HEK293T (cell line): ENCODE data around the gene FAM199X.

ENCODE experiments used
- CTBP1 ChIP-seq: fragments of 450-650 bp; IDR thresholded peaks from 2 replicates; pipeline ENCODE4 v1.6.1; 2016; ENCODE audit warnings: borderline replicate concordance
- FOXA1 ChIP-seq: fragments of 450-650 bp; IDR thresholded peaks from 2 replicates; pipeline ENCODE4 v1.6.1; 2016; ENCODE audit warnings: mild to moderate bottlenecking
- FOXM1 ChIP-seq: fragments of 450-650 bp; IDR thresholded peaks from 2 replicates; pipeline ENCODE4 v1.6.1; 2017; ENCODE audit warnings: mild to moderate bottlenecking, borderline replicate concordance
- HDGF ChIP-seq: fragments of 450-650 bp; IDR thresholded peaks from 2 replicates; pipeline ENCODE4 v1.6.1; 2017; ENCODE audit warnings: antibody characterized with exemption, borderline replicate concordance
- NFRKB ChIP-seq: fragments of 450-650 bp; IDR thresholded peaks from 2 replicates; pipeline ENCODE4 v1.6.1; 2016; ENCODE audit warnings: mild to moderate bottlenecking, moderate library complexity
- SP1 ChIP-seq: fragments of 450-650 bp; IDR thresholded peaks from 2 replicates; pipeline ENCODE4 v1.6.1; 2017
- SUZ12 ChIP-seq: fragments of 450-650 bp; IDR thresholded peaks from 2 replicates; pipeline ENCODE4 v1.6.1; 2016; ENCODE audit warnings: mild to moderate bottlenecking
- TARDBP ChIP-seq: fragments of 450-650 bp; IDR thresholded peaks from 2 replicates; pipeline ENCODE4 v1.6.1; 2016

DNA sequence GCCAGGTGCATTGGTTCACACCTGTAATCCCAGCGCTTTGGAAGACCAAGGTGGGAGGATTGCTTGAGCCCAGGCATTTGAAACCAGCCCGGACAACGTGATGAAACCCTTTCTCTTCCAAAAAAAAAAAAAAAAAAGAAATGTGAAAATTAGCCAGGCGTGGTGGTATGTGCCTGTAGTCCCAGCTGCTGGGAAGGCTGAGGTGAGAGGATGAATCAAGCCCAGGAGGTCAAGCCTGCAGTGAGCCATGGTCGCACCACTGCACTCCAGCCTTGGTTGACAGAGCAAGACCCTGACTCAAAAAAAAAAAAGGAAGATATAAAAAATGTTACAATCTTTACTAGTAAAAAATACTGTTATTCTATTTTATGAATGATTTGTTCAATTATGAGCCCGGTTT lies 5.9 kb downstream of the FAM199X start:
- TF ChIP-seq FOXM1 (no peak), SUZ12 (no peak), NFRKB (no peak), TARDBP (no peak), FOXA1 (no peak), HDGF (no peak), SP1 (no peak), CTBP1 (no peak)
